Measurements from ENCODE around the gene LYRM4. TPM values are rescaled to one million over a fixed set of nuclear protein-coding genes. Genes with fewer than 3 reads are reported as not detected.

Gene LYRM4
- total and polyA plus RNA-seq, 2 donors: 20.6 to 20.8 TPM

DNA sequence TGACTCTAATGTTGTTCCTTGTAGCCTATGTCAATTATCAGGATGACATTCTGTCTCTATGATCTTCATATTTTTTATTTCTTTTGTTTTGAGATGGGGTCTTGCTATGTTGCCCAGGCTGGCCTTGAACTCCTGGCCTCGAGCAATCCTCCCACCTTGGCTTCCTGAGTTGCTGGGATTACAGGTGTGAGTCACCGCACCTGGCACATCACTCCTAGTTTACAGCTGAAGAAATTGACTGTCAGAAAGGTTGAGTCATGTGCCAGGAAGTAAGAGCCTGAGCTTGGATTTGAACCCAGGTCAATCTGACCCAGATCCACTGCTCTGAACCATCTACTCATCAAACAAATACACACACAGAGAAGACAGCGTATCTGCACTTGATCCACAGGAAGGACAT, 161.2 kb downstream of the LYRM4 start:
- no peak for DNase-seq (ENCODE audit: extremely low spot score)
- Histone ChIP-seq H3K4me1 (ENCODE audit: insufficient read depth) (no peaks in the 10 kb centered on the region), H3K36me3 (ENCODE audit: insufficient read depth) (no peaks in the 10 kb centered on the region), H3K4me3 (ENCODE audit: low read depth, low read length) (no peak overlapping the region), H3K27ac (ENCODE audit: low read depth) (no peak overlapping the region)
- 97% methylated on average over 3 of the region's 3 CpGs for WGBS

DNA sequence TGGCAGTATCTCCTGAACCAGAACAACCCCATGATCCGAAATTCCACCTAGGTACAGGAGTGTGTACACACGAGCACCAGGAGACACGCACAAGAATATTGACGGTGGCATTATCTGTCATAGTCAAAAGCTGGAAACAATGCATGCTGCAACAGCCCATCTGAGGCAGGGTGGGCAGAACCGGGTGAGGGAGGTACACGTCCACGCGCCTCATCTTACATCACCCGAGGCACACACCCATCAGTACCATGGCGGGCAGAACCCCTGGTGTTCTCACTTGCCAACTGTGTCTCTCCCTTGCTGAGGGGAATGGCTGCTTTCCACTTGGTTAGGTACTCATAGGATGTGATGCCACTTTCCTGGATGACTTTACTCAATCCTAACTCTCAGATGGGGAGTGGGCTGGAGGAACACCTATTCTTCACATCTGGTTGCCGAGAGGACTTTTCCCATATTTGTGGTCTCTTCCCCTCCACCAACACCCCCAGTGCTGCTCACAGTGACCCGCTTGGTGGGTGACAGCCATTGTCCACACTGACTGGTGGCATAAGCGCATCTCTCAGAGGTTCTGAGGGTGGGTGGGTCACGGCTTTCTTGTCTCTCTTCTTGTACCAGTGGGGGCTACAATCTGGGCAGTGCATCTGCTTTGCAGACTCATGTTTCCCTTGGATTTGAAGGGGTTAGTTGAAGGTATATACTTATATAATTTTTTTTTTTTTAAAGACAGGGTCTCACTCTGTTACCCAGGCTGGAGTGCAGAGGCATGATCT, 162.1 kb downstream of the LYRM4 start:
- H3K27ac ChIP-seq (ENCODE audit: low read depth): no peak overlapping the region
- 94% methylated on average over 14 of the region's 14 CpGs for WGBS
- no peaks in the 10 kb centered on the region for H3K36me3 ChIP-seq (ENCODE audit: insufficient read depth)
- DNase-seq (ENCODE audit: extremely low spot score): no peak
- H3K4me1 ChIP-seq (ENCODE audit: insufficient read depth): no peaks in the 10 kb centered on the region
- H3K4me3 ChIP-seq (ENCODE audit: low read depth, low read length): no peak overlapping the region

DNA sequence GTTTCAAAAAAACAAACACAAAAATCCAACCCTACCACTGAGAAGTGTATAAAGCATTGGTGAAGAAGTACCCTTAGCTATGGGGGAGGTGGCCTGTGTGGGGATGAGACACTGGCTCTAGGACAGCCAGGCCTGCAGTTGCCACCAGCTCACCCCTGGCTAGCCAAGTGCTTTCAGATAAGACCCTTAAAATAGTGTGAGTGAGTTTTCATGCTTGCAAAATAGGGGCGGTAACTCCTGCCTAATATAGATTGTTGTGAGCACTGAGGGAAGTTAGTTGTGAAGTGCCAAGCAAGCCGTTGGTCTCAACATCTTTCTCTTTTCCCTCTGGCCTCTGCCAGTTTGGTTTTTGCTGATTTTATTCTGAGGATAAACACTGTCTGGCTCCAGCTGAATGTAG, 164.3 kb downstream of the LYRM4 start:
- DNase-seq (ENCODE audit: extremely low spot score): no peak
- H3K4me3 ChIP-seq (ENCODE audit: low read depth, low read length): no peak overlapping the region
- no peak overlapping the region for H3K27ac ChIP-seq (ENCODE audit: low read depth)
- H3K4me1 ChIP-seq (ENCODE audit: insufficient read depth): no peaks in the 10 kb centered on the region
- no peaks in the 10 kb centered on the region for H3K36me3 ChIP-seq (ENCODE audit: insufficient read depth)
- 50% methylated on average over 2 of the region's 2 CpGs for WGBS

DNA sequence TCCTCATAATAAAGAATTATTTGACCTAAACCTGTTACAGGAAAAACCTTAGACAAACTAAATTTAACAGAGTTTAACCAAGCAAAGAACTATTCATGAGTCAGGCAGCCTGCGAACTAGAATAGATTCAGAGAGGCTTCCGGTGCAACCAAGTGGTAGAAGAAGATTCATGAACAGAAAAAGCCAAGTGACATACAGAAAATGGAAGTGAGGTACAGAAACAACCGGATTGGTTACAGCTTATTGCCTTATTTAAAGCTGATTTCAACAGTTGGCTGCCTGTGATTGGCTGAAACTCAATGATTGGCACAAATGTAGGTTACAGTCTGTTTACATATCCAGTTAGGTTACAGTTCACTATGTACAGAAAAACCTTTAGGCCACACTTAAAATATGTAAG, 165.5 kb downstream of the LYRM4 start:
- H3K27ac ChIP-seq (ENCODE audit: low read depth): no peak overlapping the region
- no peak for DNase-seq (ENCODE audit: extremely low spot score)
- 82% methylated on average over 3 of the region's 3 CpGs for WGBS
- H3K4me3 ChIP-seq (ENCODE audit: low read depth, low read length): no peak overlapping the region
- H3K4me1 ChIP-seq (ENCODE audit: insufficient read depth): no peaks in the 10 kb centered on the region
- H3K36me3 ChIP-seq (ENCODE audit: insufficient read depth): no peaks in the 10 kb centered on the region

DNA sequence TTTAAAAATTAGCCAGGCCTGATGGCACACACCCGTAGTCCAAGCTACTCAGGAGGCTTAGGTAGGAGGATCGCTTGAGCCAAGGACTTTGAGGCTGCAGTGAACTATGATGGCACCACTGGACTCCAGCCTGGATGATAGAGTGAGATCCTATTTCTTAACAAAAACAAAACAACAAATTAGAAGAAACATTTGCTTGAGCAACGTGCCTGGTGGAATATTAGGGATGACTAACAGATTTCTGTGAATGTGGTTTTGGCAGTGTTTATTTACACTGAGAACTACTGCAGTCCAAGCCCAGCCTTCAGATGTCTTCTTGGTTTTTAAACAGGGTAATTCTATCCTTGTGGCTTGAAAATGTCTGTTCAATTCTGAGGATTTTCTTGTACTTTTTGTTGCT, 166.4 kb downstream of the LYRM4 start:
- WGBS: 60% methylated on average over 3 of the region's 3 CpGs
- H3K27ac ChIP-seq (ENCODE audit: low read depth): no peak overlapping the region
- DNase-seq (ENCODE audit: extremely low spot score): no peak

DNA sequence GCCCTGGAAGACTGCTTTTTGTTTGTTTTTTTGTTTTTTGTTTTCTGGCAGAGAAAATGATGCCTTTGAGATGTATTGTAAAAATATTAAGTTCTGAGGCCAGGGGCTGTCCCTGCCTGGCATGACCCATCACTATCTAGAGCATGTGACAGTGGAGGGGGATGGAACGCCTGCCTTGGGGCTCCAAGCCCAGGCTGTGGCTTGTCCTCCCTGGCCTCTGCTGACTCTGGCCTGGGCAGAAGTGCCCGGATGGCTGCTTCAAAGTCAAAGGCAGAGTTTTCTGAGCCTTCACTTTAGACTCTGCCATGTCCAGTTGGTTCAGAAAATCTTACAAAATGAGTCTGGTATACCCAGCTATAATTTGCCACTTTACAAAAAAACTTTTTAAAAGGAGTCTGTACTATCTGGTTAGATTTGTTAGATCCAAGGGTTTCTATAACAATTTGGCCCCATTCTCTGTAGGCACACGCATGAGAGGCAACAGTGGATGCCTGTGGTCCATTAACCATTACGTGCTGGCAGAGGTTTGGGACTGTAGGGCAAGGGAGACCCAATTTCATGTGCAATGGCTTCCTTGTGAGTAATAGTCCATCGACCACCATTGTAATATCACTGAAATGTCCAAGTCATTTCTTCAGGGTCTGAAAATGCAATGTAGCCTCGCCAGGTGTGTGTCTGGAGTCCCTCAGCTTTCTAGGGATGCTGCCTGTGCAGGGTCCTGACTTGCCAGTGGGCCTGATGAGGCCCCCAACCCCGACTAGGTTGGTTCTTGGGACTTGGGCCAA, 167.3 kb downstream of the LYRM4 start:
- H3K4me1 ChIP-seq (ENCODE audit: insufficient read depth): no peaks in the 10 kb centered on the region
- no peaks in the 10 kb centered on the region for H3K36me3 ChIP-seq (ENCODE audit: insufficient read depth)
- no peak overlapping the region for H3K4me3 ChIP-seq (ENCODE audit: low read depth, low read length)
- 86% methylated on average over 7 of the region's 7 CpGs for whole genome bisulfite sequencing
- no peak for DNase-seq (ENCODE audit: extremely low spot score)
- H3K27ac ChIP-seq (ENCODE audit: low read depth): no peak overlapping the region

More for the DNA sequence above, 166.4 kb downstream of the LYRM4 start:
- H3K4me1 ChIP-seq (ENCODE audit: insufficient read depth): no peaks in the 10 kb centered on the region
- H3K36me3 ChIP-seq (ENCODE audit: insufficient read depth): no peaks in the 10 kb centered on the region
- H3K4me3 ChIP-seq (ENCODE audit: low read depth, low read length): no peak overlapping the region

DNA sequence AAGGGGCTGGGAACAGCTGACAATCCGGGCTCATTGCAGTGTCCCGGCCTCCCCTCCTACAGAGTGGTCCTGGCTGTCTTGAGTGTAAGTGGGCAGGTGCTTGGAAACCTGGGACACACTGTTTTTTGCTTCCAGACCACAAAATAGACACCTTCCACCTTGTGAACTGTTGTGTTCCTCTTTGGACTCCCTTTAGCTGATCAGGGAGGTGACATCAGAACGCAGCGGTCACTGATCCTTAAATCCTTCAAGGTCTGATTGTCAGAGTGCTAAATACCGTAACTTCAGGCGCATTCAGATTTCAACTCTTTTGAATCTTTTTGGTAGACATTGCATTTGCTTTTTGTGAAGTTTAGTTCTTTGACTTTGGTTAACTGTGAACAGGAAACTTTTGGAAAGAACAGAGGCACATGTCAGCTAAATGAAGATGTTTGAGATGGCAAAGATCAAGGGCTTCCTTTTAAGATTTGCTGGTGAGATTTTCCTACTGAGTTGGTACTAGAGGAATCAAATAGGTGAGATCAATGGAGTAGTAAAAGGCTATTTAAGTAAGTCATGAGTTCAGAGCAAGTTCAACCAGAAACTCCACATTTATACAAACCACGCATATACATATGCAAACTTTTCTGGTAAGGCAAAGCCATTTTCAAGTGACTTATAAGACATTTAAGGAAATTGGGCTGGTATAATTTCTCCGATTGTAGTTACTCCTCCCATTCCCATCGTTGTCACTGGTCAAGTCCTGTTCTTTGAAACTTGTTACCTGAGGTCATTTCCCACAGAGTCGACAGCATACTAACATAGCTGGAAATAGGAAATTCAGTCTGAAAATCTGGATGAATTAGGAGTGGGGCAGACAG, 169.3 kb downstream of the LYRM4 start:
- H3K4me1 ChIP-seq (ENCODE audit: insufficient read depth): no peaks in the 10 kb centered on the region
- WGBS: 90% methylated on average over 10 of the region's 10 CpGs

DNA sequence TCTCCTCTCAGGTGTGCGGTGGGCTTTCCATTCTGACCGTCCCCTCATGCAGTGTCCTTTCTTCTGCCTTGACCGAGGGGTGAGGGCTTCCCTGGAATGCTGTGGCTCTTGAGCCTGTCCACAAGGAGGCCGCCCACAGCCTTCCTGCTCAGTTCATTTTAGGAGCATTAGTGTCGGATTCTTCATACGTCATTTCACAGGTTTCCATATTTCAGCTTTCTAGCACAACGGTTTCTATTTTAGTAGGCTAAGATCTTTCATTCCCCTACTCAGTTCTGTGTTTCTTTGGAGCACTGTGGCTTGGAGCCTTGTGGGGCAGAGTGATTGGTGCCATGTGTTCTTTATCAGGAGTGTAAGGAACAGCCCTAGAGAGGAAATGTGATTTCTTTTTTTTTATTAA, 170.1 kb downstream of the LYRM4 start:
- Histone ChIP-seq H3K4me1 (ENCODE audit: insufficient read depth) (no peaks in the 10 kb centered on the region), H3K27ac (ENCODE audit: low read depth) (no peak overlapping the region), H3K36me3 (ENCODE audit: insufficient read depth) (no peaks in the 10 kb centered on the region), H3K4me3 (ENCODE audit: low read depth, low read length) (no peak overlapping the region)
- 87% methylated on average over 7 of the region's 7 CpGs for WGBS
- DNase-seq (ENCODE audit: extremely low spot score): no peak

More for the DNA sequence above, 169.3 kb downstream of the LYRM4 start:
- no peak for DNase-seq (ENCODE audit: extremely low spot score)
- H3K36me3 ChIP-seq (ENCODE audit: insufficient read depth): no peaks in the 10 kb centered on the region
- no peak overlapping the region for H3K4me3 ChIP-seq (ENCODE audit: low read depth, low read length)
- H3K27ac ChIP-seq (ENCODE audit: low read depth): no peak overlapping the region

DNA sequence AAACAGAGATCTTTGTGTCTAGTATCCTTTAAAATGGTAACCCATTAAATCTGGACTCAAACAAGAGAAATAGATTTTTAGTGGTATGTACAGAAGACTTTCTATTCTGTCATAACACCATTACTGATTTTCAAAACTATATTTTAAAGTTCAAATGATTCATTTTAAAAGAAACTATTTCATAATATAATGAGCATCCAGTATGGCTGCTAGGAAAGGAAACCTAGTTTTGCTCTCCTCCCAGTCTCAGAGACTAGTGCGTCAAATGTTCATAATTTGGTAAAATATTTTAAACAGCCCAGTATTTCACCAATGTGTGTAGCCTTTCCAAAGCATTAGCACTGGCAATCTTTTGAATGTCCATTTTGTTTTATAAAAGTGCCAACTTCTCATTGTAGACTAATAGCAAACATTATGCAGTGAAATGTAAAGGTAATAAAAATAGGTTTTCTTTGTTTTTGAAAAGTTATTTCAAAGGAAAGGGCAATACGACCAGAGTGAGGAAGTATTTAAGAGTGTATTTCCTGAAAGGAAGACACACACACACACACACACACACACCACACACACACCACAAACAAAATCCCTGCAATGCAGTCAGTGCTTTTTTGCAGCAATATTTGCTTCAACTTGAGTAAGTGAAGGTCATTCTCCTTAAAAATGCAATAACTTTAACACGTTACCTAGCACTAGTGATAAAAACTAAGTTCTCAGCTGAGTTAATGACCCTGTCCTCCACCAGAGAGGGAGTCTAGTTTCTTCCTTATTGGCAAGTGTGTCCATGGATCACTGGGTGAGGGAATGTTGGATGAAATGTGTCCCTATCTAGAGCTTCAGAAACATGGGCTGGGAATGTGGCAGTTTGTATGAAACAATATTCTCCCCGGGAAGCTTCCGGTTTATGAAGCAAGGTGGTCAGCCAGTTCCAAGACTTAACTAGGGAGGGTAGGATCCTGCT, 171.0 kb downstream of the LYRM4 start:
- WGBS: 77% methylated on average over 5 of the region's 5 CpGs
- no peak overlapping the region for H3K27ac ChIP-seq (ENCODE audit: low read depth)

DNA sequence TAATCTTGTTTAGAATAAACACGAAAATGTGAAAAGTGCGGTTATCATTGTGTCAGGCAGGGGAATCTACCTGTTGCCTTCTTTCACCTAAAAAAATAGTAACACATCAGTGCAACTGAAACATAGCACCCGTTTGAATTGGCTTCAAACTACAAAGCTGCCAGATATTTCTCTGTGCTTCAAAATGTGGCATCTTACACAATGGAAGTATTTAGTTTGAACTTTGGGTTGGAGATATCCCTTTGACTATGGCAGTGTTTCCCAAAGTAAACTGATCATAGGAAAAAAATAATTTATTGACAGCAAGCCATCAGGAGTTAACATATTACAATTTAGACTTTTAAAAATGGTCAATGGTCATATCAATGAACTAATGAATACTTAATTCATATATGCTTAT, 172.0 kb downstream of the LYRM4 start:
- WGBS: 81% methylated on average over 3 of the region's 3 CpGs
- no peaks in the 10 kb centered on the region for H3K36me3 ChIP-seq (ENCODE audit: insufficient read depth)

More for the DNA sequence above, 171.0 kb downstream of the LYRM4 start:
- DNase-seq (ENCODE audit: extremely low spot score): no peak
- Histone ChIP-seq H3K4me3 (ENCODE audit: low read depth, low read length) (no peak overlapping the region), H3K36me3 (ENCODE audit: insufficient read depth) (no peaks in the 10 kb centered on the region), H3K4me1 (ENCODE audit: insufficient read depth) (no peaks in the 10 kb centered on the region)

DNA sequence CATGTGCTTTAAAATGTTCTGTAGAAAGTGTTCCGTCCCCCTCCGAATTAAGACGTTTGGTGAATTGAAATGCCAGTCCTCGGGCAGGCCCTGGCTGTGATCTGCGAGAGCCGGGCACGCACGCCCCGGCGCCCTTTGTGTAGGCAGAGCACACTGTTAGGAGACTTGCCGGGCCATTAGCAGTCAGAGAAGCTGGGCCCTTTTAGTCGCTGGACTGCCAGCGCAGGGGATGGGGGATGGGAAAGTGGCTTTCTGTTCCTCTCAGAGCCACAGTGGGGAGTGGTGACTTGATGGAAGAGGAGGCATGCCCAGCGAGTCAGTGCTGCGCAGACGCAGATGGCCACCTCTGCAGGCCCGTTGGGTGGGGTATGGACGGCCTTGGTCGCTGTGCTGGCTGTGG, 173.4 kb downstream of the LYRM4 start:
- no peaks in the 10 kb centered on the region for H3K4me1 ChIP-seq (ENCODE audit: insufficient read depth)
- H3K27ac ChIP-seq (ENCODE audit: low read depth): no peak overlapping the region
- 86% methylated on average over 19 of the region's 19 CpGs for WGBS
- no peak for DNase-seq (ENCODE audit: extremely low spot score)
- H3K4me3 ChIP-seq (ENCODE audit: low read depth, low read length): no peak overlapping the region
- H3K36me3 ChIP-seq (ENCODE audit: insufficient read depth): no peaks in the 10 kb centered on the region

More for the DNA sequence above, 172.0 kb downstream of the LYRM4 start:
- Histone ChIP-seq H3K4me3 (ENCODE audit: low read depth, low read length) (no peak overlapping the region), H3K4me1 (ENCODE audit: insufficient read depth) (no peaks in the 10 kb centered on the region), H3K27ac (ENCODE audit: low read depth) (no peak overlapping the region)
- no peak for DNase-seq (ENCODE audit: extremely low spot score)

DNA sequence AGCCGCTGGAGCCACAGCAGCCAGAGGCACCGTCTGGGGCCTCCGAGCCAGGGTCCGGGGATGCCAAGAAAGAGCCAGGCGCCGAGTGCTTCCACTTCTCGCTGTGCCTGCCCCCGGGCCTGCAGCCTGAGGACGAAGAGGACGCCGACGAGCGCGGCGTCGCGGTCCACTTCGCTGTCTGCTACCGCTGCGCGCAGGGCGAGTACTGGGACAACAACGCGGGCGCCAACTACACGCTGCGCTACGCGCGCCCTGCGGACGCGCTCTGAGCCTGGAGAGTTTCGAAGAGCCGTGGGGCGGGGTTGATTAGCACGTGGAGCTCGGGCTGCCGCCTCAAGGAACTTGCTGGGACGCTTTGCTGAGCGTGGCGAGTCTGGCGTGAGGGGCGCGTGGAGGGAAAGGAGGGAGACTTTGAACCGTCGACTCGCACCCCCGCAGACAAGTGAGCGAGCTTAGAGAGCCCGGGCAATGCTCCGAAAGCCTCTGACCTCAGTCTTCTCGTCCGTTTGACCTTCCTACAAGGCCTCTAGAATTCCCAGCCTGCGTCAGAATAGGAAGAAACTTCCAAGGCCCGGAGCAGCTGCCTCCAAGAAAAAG, 174.4 kb downstream of the LYRM4 start:
- Histone ChIP-seq H3K27ac (ENCODE audit: low read depth) (no peak overlapping the region), H3K4me3 (ENCODE audit: low read depth, low read length) (peak overlapping the region; percentile 64), H3K36me3 (ENCODE audit: insufficient read depth) (no peaks in the 10 kb centered on the region), H3K4me1 (ENCODE audit: insufficient read depth) (no peaks in the 10 kb centered on the region)
- WGBS: 30% methylated on average over 56 of the region's 56 CpGs
- no peak for DNase-seq (ENCODE audit: extremely low spot score)
